ENCODE results near the gene ABLIM2. TPM values are rescaled to one million over a fixed set of nuclear protein-coding genes. Genes with fewer than 3 reads are reported as not detected.
A peak's percentile ranks its signal among the peaks of the same experiment; 100 is the strongest.

Gene ABLIM2
- total and polyA plus RNA-seq, 2 experiments from 2014 or later, result 1.5 to 4.3 TPM

- peak; percentile 88 for DNase-seq (ENCODE audit: low spot score)
- peak; percentile 72 for ATAC-seq
- TF ChIP-seq EZH2 (IDR thresholded peaks at IDR 0.05; ENCODE audit: low read depth, unreplicated experiment) (no peak), ZNF462 (CRISPR knock-in tag; IDR thresholded peaks at IDR 0.05) (no peak), STAT1 (IDR thresholded peaks at IDR 0.05; ENCODE audit: unreplicated experiment) (no peak), POLR2AphosphoS5 (IDR thresholded peaks at IDR 0.05; ENCODE audit: low read depth) (peak; percentile 15; the same call in 1 of the 2 replicates)
- H3K4me3 Mint-ChIP-seq, result peak overlapping the region; percentile 52; the same call in 1 of the 3 replicates
- peaks cover 58% of the 10 kb centered on the region for H3K4me1 Mint-ChIP-seq
- no peaks in the 10 kb centered on the region for H3K27me3 ChIP-seq (ENCODE audit: insufficient read depth)
- peaks cover 19% of the 10 kb centered on the region for H3K36me3 Mint-ChIP-seq (ENCODE audit: low read depth)
- H3K27ac ChIP-seq (ENCODE audit: low read depth), result peak overlapping the region; percentile 95
- H2AFZ ChIP-seq, result no peak overlapping the region
- H3K9me3 Mint-ChIP-seq, result peaks cover 24% of the 10 kb centered on the region
- H3K4me2 ChIP-seq, result peak overlapping the region; percentile 63
- no peaks in the 10 kb centered on the region for H3K9me2 ChIP-seq (ENCODE audit: insufficient read depth)
- no peaks in the 10 kb centered on the region for H3K36me3 ChIP-seq (ENCODE audit: insufficient read depth)
- H3K79me2 ChIP-seq (replicated peaks; ENCODE audit: insufficient read depth), result no peaks in the 10 kb centered on the region
- H3K4me1 ChIP-seq (ENCODE audit: insufficient read depth), result peaks cover 28% of the 10 kb centered on the region
- H4K20me1 ChIP-seq (replicated peaks; ENCODE audit: insufficient read depth), result no peaks in the 10 kb centered on the region
- H3K4me3 ChIP-seq, result no peak overlapping the region
- peaks cover 7% of the 10 kb centered on the region; the same call in 1 of the 2 replicates for H3F3A ChIP-seq (replicated peaks; ENCODE audit: low read depth)
- peaks cover 22% of the 10 kb centered on the region for H3K27me3 Mint-ChIP-seq (ENCODE audit: insufficient read depth, low read depth, poor library complexity)
- peak overlapping the region; percentile 97 for H3K27ac Mint-ChIP-seq
These were observed 107.9 kb downstream of the ABLIM2 start for GRCh38 chr4:8050555-8051206.

GRCh38 chr4:8050180-8050554, 108.4 kb downstream of the ABLIM2 start:
- H3K4me3 ChIP-seq, result no peak overlapping the region
- H4K20me1 ChIP-seq (replicated peaks; ENCODE audit: insufficient read depth), result no peaks in the 10 kb centered on the region
- Mint-ChIP-seq H3K4me1 (peaks cover 58% of the 10 kb centered on the region), H3K9me3 (peaks cover 20% of the 10 kb centered on the region), H3K27ac (peak overlapping the region; percentile 97), H3K36me3 (ENCODE audit: low read depth) (peaks cover 16% of the 10 kb centered on the region), H3K4me3 (peak overlapping the region; percentile 52; the same call in 1 of the 3 replicates), H3K27me3 (ENCODE audit: insufficient read depth, low read depth, poor library complexity) (peaks cover 22% of the 10 kb centered on the region)
- no peaks in the 10 kb centered on the region for H3K27me3 ChIP-seq (ENCODE audit: insufficient read depth)
- peaks cover 7% of the 10 kb centered on the region; the same call in 1 of the 2 replicates for H3F3A ChIP-seq (replicated peaks; ENCODE audit: low read depth)
- peak overlapping the region; percentile 63 for H3K4me2 ChIP-seq
- H3K9me2 ChIP-seq (ENCODE audit: insufficient read depth), result no peaks in the 10 kb centered on the region
- no peaks in the 10 kb centered on the region for H3K36me3 ChIP-seq (ENCODE audit: insufficient read depth)
- H2AFZ ChIP-seq, result no peak overlapping the region
- peak; percentile 11 for ATAC-seq
- no peaks in the 10 kb centered on the region for H3K79me2 ChIP-seq (replicated peaks; ENCODE audit: insufficient read depth)
- DNase-seq (ENCODE audit: low spot score), result no peak
- peaks cover 28% of the 10 kb centered on the region for H3K4me1 ChIP-seq (ENCODE audit: insufficient read depth)
- H3K27ac ChIP-seq (ENCODE audit: low read depth), result peak overlapping the region; percentile 95
- TF ChIP-seq ETS1 (IDR thresholded peaks at IDR 0.05), result no peak
- TF ChIP-seq ZNF114 (CRISPR knock-in tag; IDR thresholded peaks at IDR 0.05), result 0 out of 2 replicates have a peak, but pooled peaks have one; percentile 15
